K562 (cell line): ENCODE results near the gene GPR27. TPM values are rescaled to one million over a fixed set of nuclear protein-coding genes. Genes with fewer than 3 reads are reported as not detected.

ENCODE experiments used
- ATAC-seq: fragments of 200-7000 bp; cut with Tn5 transposase; 3 replicates; pipeline ENCODE4 v1.9.1; 2020; ENCODE audit warnings: moderate library complexity
- BruUV-seq: library from RNA; stranded (reverse); fragments of 400-500 nt; replicated peaks from 2 replicates; lab custom pipeline; 2021; lab: Mats Ljungman, UMichigan
- CTCF ChIA-PET: fragments of 300-600 bp; formaldehyde crosslinking; extraction: SDS; loops from one replicate; lab custom pipeline; 2021; ENCODE audit warnings: low intra/inter-chr PET ratio; lab: Yijun Ruan, JAX
- POLR2A ChIA-PET: fragments of 300-600, 350-650 bp; sonication (Branson Sonifier 250); formaldehyde crosslinking; extraction: SDS; loops from one replicate; lab custom pipeline; 2021; ENCODE audit warnings: antibody characterized with exemption, inconsistent platforms; lab: Yijun Ruan, JAX
- DNase-seq, 4 experiments: peaks; one replicate each; pipeline versions ENCODE4 v3.0.0 to v3.0.0-alpha.2; 2011 to 2018; ENCODE audit warnings: low spot score in 3 of 4, mixed read lengths in 3 of 4; ENCODE audit errors: extremely low read depth in 1 of 4
- FAIRE-seq: peaks from 2 replicates; lab custom pipeline; 2011; peaks lifted over from hg19 to GRCh38; lab: Jason Lieb, UNC
- H2AFZ ChIP-seq: 2 replicates; pipeline ENCODE4 v1.6.0; 2011; ENCODE audit warnings: low read depth, low read length, control low read depth, inconsistent platforms
- H3K27ac ChIP-seq: fragments of 200-600 bp; 3 replicates; pipeline ENCODE4 v1.8.0; 2011; ENCODE audit warnings: low read depth, mild to moderate bottlenecking, control low read depth, inconsistent platforms, low read length, moderate library complexity, mixed read lengths; ENCODE audit errors: extremely low read depth
- H3K27me3 ChIP-seq, 2 experiments: fragments of 300-600 bp in 1 of 2; 2 replicates in 1 of 2; 3 replicates in 1 of 2; pipeline versions ENCODE4 v1.6.0 to v1.8.0; 2011; ENCODE audit warnings: inconsistent platforms in 2 of 2, low read length in 2 of 2, mild to moderate bottlenecking in 1 of 2, mixed read lengths in 1 of 2, moderate library complexity in 1 of 2; ENCODE audit not compliant: control insufficient read depth in 2 of 2, insufficient read depth in 2 of 2
- H3K36me3 ChIP-seq: fragments of 300-600 bp; 3 replicates; pipeline ENCODE4 v1.8.0; 2011; ENCODE audit warnings: mild to moderate bottlenecking, low read length, inconsistent platforms; ENCODE audit not compliant: control insufficient read depth, insufficient read depth
- H3K4me1 ChIP-seq, 2 experiments: fragments of 200-600 bp in 1 of 2; replicated peaks in 1 of 2; 2 replicates in 1 of 2; 3 replicates in 1 of 2; pipeline versions ENCODE4 v1.5.1 to v1.8.0; 2011; ENCODE audit warnings: inconsistent platforms in 2 of 2, low read length in 2 of 2, mild to moderate bottlenecking in 1 of 2, mixed read lengths in 1 of 2, moderate library complexity in 1 of 2; ENCODE audit not compliant: control insufficient read depth in 2 of 2, insufficient read depth in 2 of 2
- H3K4me2 ChIP-seq: 2 replicates; pipeline ENCODE4 v1.6.1; 2011; ENCODE audit warnings: low read length, control low read depth, inconsistent platforms, mixed read lengths; ENCODE audit not compliant: insufficient read depth
- H3K4me3 ChIP-seq: fragments of 200-600 bp; sonication (generic), shearing (Covaris generic); 2 replicates; pipeline ENCODE4 v1.5.1; 2016; ENCODE audit warnings: control low read depth, inconsistent platforms
- H3K79me2 ChIP-seq: fragments of 200-600 bp; 3 replicates; pipeline ENCODE4 v1.8.0; 2011; ENCODE audit warnings: low read length, inconsistent platforms; ENCODE audit not compliant: control insufficient read depth, insufficient read depth
- H3K9ac ChIP-seq, 2 experiments: 2 replicates each; pipeline versions ENCODE4 v1.6.0 to v1.6.1; 2011; ENCODE audit warnings: low read depth in 2 of 2, low read length in 2 of 2, control low read depth in 1 of 2, inconsistent platforms in 1 of 2, mild to moderate bottlenecking in 1 of 2, mixed read lengths in 1 of 2; ENCODE audit not compliant: insufficient read depth in 1 of 2
- H3K9me1 ChIP-seq: one replicate; pipeline ENCODE4 v1.6.0; 2011; ENCODE audit warnings: inconsistent platforms, mild to moderate bottlenecking, low read length, moderate library complexity; ENCODE audit not compliant: control insufficient read depth, insufficient read depth
- H3K9me3 ChIP-seq: replicated peaks from 2 replicates; pipeline ENCODE4 v1.5.1; 2011; ENCODE audit warnings: low read depth, low read length, inconsistent platforms; ENCODE audit not compliant: control insufficient read depth, insufficient read depth
- H4K20me1 ChIP-seq: replicated peaks from 2 replicates; pipeline ENCODE4 v1.6.1; 2011; ENCODE audit warnings: low read length, inconsistent platforms, mixed read lengths; ENCODE audit not compliant: control insufficient read depth, insufficient read depth
- CBFA2T2 ChIP-seq: fragments of 450-650 bp; conservative IDR thresholded peaks from 2 replicates; pipeline ENCODE4 v1.6.1; 2017; ENCODE audit warnings: mild to moderate bottlenecking
- CBX5 ChIP-seq: IDR thresholded peaks from 2 replicates; pipeline ENCODE4 v1.6.1; 2014; ENCODE audit warnings: low read depth, borderline replicate concordance
- CEBPG ChIP-seq, 3 experiments: fragments of 200-800 bp in 1 of 3; sonication (Bioruptor generic) in 1 of 3; sonication (generic) in 1 of 3; formaldehyde crosslinking in 1 of 3; IDR thresholded peaks in 2 of 3; conservative IDR thresholded peaks in 1 of 3; 2 replicates each; pipeline versions ENCODE4 v1.6.1 to v1.8.0; 2016 to 2022; ENCODE audit warnings: missing compliant biosample characterization in 2 of 3, missing genetic modification characterization in 2 of 3, mild to moderate bottlenecking in 1 of 3, missing genetic modification reagents in 1 of 3
- CREB1 ChIP-seq, 2 experiments: sonication (generic) in 1 of 2; formaldehyde crosslinking in 1 of 2; IDR thresholded peaks; 2 replicates each; pipeline versions ENCODE4 v1.6.1 to v1.8.0; 2012 to 2022; ENCODE audit warnings: inconsistent platforms in 1 of 2, mild to moderate bottlenecking in 1 of 2, missing genetic modification reagents in 1 of 2, moderate library complexity in 1 of 2
- ERF ChIP-seq: fragments of 450-650 bp; formaldehyde crosslinking; IDR thresholded peaks from 2 replicates; pipeline ENCODE4 v1.4.0; 2020; ENCODE audit warnings: mild to moderate bottlenecking, mixed read lengths
- ETV5 ChIP-seq: sonication (generic); formaldehyde crosslinking; IDR thresholded peaks from 2 replicates; pipeline ENCODE4 v1.4.0; 2020; ENCODE audit warnings: low read depth, mild to moderate bottlenecking, missing genetic modification reagents
- FOXJ3 ChIP-seq: sonication (generic); formaldehyde crosslinking; IDR thresholded peaks from 2 replicates; pipeline ENCODE4 v1.4.0; 2020; ENCODE audit warnings: mild to moderate bottlenecking, missing genetic modification reagents
- JUNB ChIP-seq: fragments of 450-650 bp; formaldehyde crosslinking; conservative IDR thresholded peaks from 2 replicates; pipeline ENCODE4 v1.4.0; 2020; ENCODE audit warnings: mild to moderate bottlenecking
- KLF10 ChIP-seq: fragments of 250-450 bp; sonication (Bioruptor Pico); IDR thresholded peaks from 2 replicates; pipeline ENCODE4 v1.6.1; 2021; ENCODE audit warnings: matching md5 sums
- RFX5 ChIP-seq: IDR thresholded peaks from 2 replicates; pipeline ENCODE4 v1.6.1; 2011; ENCODE audit warnings: low read depth, mild to moderate bottlenecking, improper control_type of control experiment, low read length
- SMARCE1 ChIP-seq: fragments of 450-650 bp; IDR thresholded peaks from 2 replicates; pipeline ENCODE4 v1.7.1; 2016; ENCODE audit warnings: mild to moderate bottlenecking
- SREBF2 ChIP-seq: sonication (generic); formaldehyde crosslinking; IDR thresholded peaks from 2 replicates; pipeline ENCODE4 v1.4.0; 2020; ENCODE audit warnings: mild to moderate bottlenecking, missing genetic modification reagents
- XRCC5 ChIP-seq: fragments of 200-400 bp; formaldehyde crosslinking; IDR thresholded peaks from 2 replicates; pipeline ENCODE4 v1.6.1; 2017; ENCODE audit warnings: low read depth, mild to moderate bottlenecking, low read length
- ZFPM2 ChIP-seq: fragments of 250-450 bp; sonication (Bioruptor Pico); IDR thresholded peaks from 2 replicates; pipeline ENCODE4 v1.5.1; 2022; ENCODE audit warnings: mild to moderate bottlenecking
- ZNF3 ChIP-seq: fragments of 250-450 bp; sonication (Bioruptor Pico); IDR thresholded peaks from 2 replicates; pipeline ENCODE4 v1.5.0; 2021; ENCODE audit warnings: mild to moderate bottlenecking, moderate library complexity
- ZNF347 ChIP-seq: fragments of 450-650 bp; formaldehyde crosslinking; IDR thresholded peaks from 2 replicates; pipeline ENCODE4 v1.4.0; 2020; ENCODE audit warnings: low read depth, mild to moderate bottlenecking, moderate library complexity
- WGBS: fragments of 100-300 bp; shearing (Covaris generic); methylation state at CpG from one replicate; pipeline ENCODE4 v1.1.6; 2016; ENCODE audit warnings: low coverage, mixed read lengths; ENCODE audit not compliant: insufficient coverage; ENCODE audit errors: missing lambda C conversion rate; 5-methylcytosine and 5-hydroxymethylcytosine counted together
- in situ Hi-C: fragments of 300-500 bp; cut with MboI; formaldehyde crosslinking; loops from 4 replicates; pipeline ENCODE4 v1.15.0; 2018; ENCODE audit warnings: inconsistent platforms, mixed read lengths
- intact Hi-C: fragments of 100-400 bp; cut with micrococcal nuclease; formaldehyde crosslinking; loops from 2 replicates; pipeline ENCODE4 v1.14.2; 2022
- polyA plus RNA-seq, 8 experiments: library from polyadenylated mRNA; depleted of rRNA in 4 of 8; stranded (reverse) in 5 of 8; unstranded in 3 of 8; fragments of >200 nt; fragmentation: Nextera tagmentation in 2 of 8; fragmentation: Illumina TruSeq in 1 of 8; extraction: Ambion mirVana in 2 of 8; extraction: Trizol in 1 of 8; gene quantifications; 2 replicates each; pipeline versions ENCODE4 v1.2.1 to v1.2.3, GENCODE V29; 2011 to 2014; ENCODE audit warnings: inconsistent platforms in 1 of 8, missing spikeins in 1 of 8
- total RNA-seq, 7 experiments: library from RNA; depleted of rRNA in 6 of 7; stranded (reverse); fragments of >200 nt in 6 of 7; fragmentation: Illumina TruSeq in 2 of 7; extraction: Trizol in 2 of 7; gene quantifications; 2 replicates each; pipeline versions ENCODE4 v1.2.1 to v1.2.3, GENCODE V29; 2011 to 2021; ENCODE audit warnings: low replicate concordance in 1 of 7
- TF ChIP-seq, protein P1 (sequence below), 2 experiments: fragments of 450-650 bp in 1 of 2; sonication (generic) in 1 of 2; formaldehyde crosslinking in 1 of 2; IDR thresholded peaks in 1 of 2; conservative IDR thresholded peaks in 1 of 2; 2 replicates each; pipeline versions ENCODE4 v1.6.1 to v1.8.1; 2016 to 2023; ENCODE audit warnings: mild to moderate bottlenecking in 2 of 2, moderate library complexity in 2 of 2, inconsistent platforms in 1 of 2, missing genetic modification reagents in 1 of 2

The GPR27 gene
- total and polyA plus RNA-seq, 9 of the 15 experiments (the other 6 are each of a cell fraction or from before 2014, with no cell fraction given): not detected

DNA sequence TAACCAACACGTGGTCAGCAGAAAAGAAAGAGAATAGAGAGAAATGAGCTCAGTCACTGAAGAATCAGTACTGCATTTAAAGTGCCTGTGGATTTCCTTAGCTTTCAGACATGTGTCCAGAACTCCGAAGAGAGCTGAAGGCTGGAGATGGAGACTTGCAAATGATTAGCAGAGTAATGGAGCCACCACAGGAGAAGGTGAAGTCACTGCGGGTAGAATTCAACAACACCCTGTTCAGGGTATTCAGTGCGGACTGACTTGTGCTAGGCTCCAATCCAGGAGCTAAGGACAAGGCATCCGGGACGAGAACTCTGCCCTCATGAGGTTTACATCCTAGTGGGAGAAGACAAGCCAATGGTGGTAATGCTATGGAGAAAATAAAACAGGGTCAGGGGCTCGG, 32.7 kb upstream of the GPR27 start:
- no peak overlapping the region for H3K4me3 ChIP-seq
- H3K36me3 ChIP-seq: no peaks in the 10 kb centered on the region
- BruUV-seq: no TSS peak
- H3K4me1 ChIP-seq: peaks cover 0 to 11% of the 10 kb centered on the region in 2 experiments; a peak in 3 of 5 replicates
- H3K9me1 ChIP-seq: no peaks in the 10 kb centered on the region
- no peak overlapping the region for H2AFZ ChIP-seq
- H3K27me3 ChIP-seq: peaks cover 12 to 27% of the 10 kb centered on the region in 2 experiments
- CTCF ChIA-PET: no interaction called here
- H4K20me1 ChIP-seq: no peaks in the 10 kb centered on the region
- WGBS: 9% methylated on average over 7 of the region's 7 CpGs
- H3K27ac ChIP-seq: no peak overlapping the region
- H3K79me2 ChIP-seq: no peaks in the 10 kb centered on the region
- no peak overlapping the region for H3K9ac ChIP-seq
- POLR2A ChIA-PET: no interaction called here
- in situ Hi-C loops: loop anchor here (25.0 kb wide), 1 partner anchor 1366 kb away; no protein-coding TSS in a partner anchor
- DNase-seq: no peak
- no peak for ATAC-seq
- TF ChIP-seq CREB1 (IDR thresholded peaks at IDR 0.05) (no peak), CREB1 (CRISPR knock-in tag; IDR thresholded peaks at IDR 0.05) (no peak), JUNB (CRISPR knock-in tag) (no peak), ZNF3 (CRISPR knock-in tag) (no peak), ZNF347 (CRISPR knock-in tag) (no peak), ERF (CRISPR knock-in tag) (no peak), ZFPM2 (CRISPR knock-in tag) (no peak), XRCC5 (no peak), RFX5 (no peak), KLF10 (CRISPR knock-in tag) (no peak), FOXJ3 (CRISPR knock-in tag) (no peak), CBFA2T2 (no peak), SREBF2 (CRISPR knock-in tag) (no peak), CEBPG (CRISPR knock-in tag; IDR thresholded peaks at IDR 0.05) (no peak), CEBPG (tag; conservative IDR thresholded peaks at IDR 0.05 in 1 of 2, IDR thresholded peaks at IDR 0.05 in 1 of 2) (no peak), ETV5 (CRISPR knock-in tag) (no peak), SMARCE1 (no peak), CBX5 (no peak)
- TF ChIP-seq, protein P1, sequence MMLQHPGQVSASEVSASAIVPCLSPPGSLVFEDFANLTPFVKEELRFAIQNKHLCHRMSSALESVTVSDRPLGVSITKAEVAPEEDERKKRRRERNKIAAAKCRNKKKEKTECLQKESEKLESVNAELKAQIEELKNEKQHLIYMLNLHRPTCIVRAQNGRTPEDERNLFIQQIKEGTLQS (IDR thresholded peaks at IDR 0.05): no peak
- TF ChIP-seq, protein P1 (CRISPR knock-in tag; conservative IDR thresholded peaks at IDR 0.05): no peak
- H3K9me3 ChIP-seq: no peaks in the 10 kb centered on the region
- no peak overlapping the region for H3K4me2 ChIP-seq
- intact Hi-C loops: no loop called here
- no peak for FAIRE-seq
